Tibial artery (tissue), 4 donors: ENCODE measurements around the gene DEK.

Experiments
- DNase-seq, 2 donors: peaks; one replicate each; pipeline ENCODE4 v3.0.0-alpha.2; 2019
- H3K27ac ChIP-seq, 2 donors: fragments of 200-600 bp; sonication (generic) in 1 of 2; 1 replicate in 1 of 2; 2 replicates in 1 of 2; pipeline ENCODE4 v1.5.1; 2018 to 2019; ENCODE audit warnings: mild to moderate bottlenecking in 1 of 2
- H3K27me3 ChIP-seq, 2 donors: fragments of 200-600 bp; sonication (generic) in 1 of 2; one replicate each; pipeline versions ENCODE4 v1.5.1 to v1.6.0; 2016 to 2019
- H3K36me3 ChIP-seq, 3 donors: fragments of 200-600 bp; sonication (generic) in 2 of 3; one replicate each; pipeline ENCODE4 v1.5.1; 2016 to 2019; ENCODE audit warnings: mild to moderate bottlenecking in 2 of 3
- H3K4me1 ChIP-seq, 4 donors: fragments of 200-600 bp; sonication (generic) in 2 of 4; 1 replicate in 3 of 4; 2 replicates in 1 of 4; pipeline ENCODE4 v1.5.1; 2016 to 2019
- H3K4me3 ChIP-seq, 2 donors: fragments of 200-600 bp; sonication (generic) in 1 of 2; 1 replicate in 1 of 2; 2 replicates in 1 of 2; pipeline ENCODE4 v1.5.1; 2018 to 2019; ENCODE audit warnings: mild to moderate bottlenecking in 2 of 2
- H3K9me3 ChIP-seq, 3 donors: fragments of 200-600 bp; sonication (generic) in 1 of 3; one replicate each; pipeline ENCODE4 v1.5.1; 2016 to 2019
- CTCF ChIP-seq, 2 experiments: fragments of 200-600 bp in 1 of 2; fragments of 450-650 bp in 1 of 2; IDR thresholded peaks; one replicate each; pipeline ENCODE4 v1.5.1; 2017 to 2019; ENCODE audit warnings: antibody characterized with exemption in 2 of 2, mild to moderate bottlenecking in 1 of 2, moderate library complexity in 1 of 2
- intact Hi-C: fragments of 100-400 bp; cut with DNase I; formaldehyde crosslinking; loops from one replicate; pipeline ENCODE4 v1.15.0; 2023; ENCODE audit warnings: low total_unique reads

The DEK gene

DNA sequence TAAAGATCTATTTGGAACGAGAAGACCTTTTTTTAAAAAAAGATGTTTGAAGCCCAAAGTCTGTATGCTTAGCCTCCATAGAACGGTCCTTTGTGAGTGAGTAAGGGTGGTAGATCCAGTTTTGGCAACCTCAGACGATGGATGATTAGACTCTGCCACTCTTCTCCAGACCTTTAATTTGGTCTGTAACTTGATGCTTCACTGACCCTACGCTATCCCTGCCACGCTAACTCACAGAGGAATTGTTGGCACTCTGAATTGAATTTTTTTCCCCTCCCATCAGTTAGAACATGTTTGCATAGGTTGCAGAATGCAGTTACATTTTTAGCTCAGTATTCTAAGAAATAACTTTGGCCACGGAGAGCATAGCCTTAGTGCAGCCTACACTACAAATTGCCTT lies 15.8 kb upstream of the DEK start:
- Histone ChIP-seq H3K27me3 (peaks cover 0 to 50% of the 10 kb centered on the region in 2 donors), H3K9me3 (no peaks in the 10 kb centered on the region), H3K4me3 (no peak overlapping the region), H3K36me3 (no peaks in the 10 kb centered on the region), H3K27ac (no peak overlapping the region), H3K4me1 (peaks cover 0 to 23% (median 9%) of the 10 kb centered on the region in 4 donors)
- DNase-seq, result no peak
- intact Hi-C loops, result no loop called here
- TF ChIP-seq CTCF (IDR thresholded peaks at IDR 0.05), result no peak

- peaks cover 0 to 52% of the 10 kb centered on the region in 2 donors for H3K27me3 ChIP-seq
- TF ChIP-seq CTCF (IDR thresholded peaks at IDR 0.05), result no peak
- intact Hi-C loops, result no loop called here
- no peaks in the 10 kb centered on the region for H3K9me3 ChIP-seq
- no peak for DNase-seq
- H3K27ac ChIP-seq, result no peak overlapping the region
- peaks cover 0 to 23% (median 9%) of the 10 kb centered on the region in 4 donors for H3K4me1 ChIP-seq
- no peak overlapping the region for H3K4me3 ChIP-seq
- H3K36me3 ChIP-seq, result no peaks in the 10 kb centered on the region
Observed at GRCh38 chr6:18279422-18279821, 15.1 kb upstream of the DEK start.

DNA sequence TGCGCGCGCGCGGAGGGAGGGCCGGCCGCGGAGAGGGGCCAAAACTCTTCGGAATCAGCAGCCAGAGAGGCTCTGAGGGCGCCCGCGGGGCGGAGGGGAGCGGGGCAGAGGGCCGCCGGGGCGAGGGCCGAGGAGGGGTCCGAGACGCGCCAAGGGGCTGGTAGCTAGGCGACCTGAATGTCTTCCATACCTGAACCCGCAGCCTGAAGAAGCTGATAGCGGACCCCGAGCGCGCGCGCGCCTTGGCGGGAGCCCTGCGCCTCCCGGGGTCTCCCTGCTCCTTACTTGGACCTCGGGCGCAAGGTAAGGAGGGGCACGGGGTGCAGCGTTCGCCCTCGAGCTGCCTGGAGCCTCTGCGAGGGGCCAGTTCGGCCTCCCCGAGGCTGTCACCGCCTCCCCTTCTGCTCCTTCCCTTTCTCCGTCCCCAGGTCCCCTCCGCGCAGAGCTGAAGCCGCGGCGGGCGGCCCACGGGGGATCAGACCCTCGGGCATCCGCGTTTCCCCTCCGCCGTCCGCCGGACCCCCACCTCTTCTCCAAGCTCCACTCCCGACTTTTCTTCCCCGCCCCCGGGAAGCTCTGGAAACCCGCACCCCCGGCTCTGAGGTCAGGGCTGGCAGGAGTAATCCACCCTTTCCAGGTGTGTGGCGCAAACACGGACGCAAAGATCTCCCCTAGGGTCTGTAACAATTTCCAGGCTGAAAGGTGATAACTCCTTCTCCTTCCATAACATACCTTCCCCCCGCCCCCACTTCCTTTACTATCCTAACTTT lies 13.1 kb upstream of the DEK start:
- Histone ChIP-seq H3K27ac (no peak overlapping the region), H3K36me3 (no peaks in the 10 kb centered on the region), H3K27me3 (peaks cover 0 to 52% of the 10 kb centered on the region in 2 donors), H3K4me1 (peaks cover 0 to 23% (median 9%) of the 10 kb centered on the region in 4 donors), H3K4me3 (peak overlapping the region; percentile 9 to 38), H3K9me3 (no peaks in the 10 kb centered on the region)
- intact Hi-C loops, result no loop called here
- no peak for TF ChIP-seq CTCF (IDR thresholded peaks at IDR 0.05)
- no peak for DNase-seq

GRCh38 chr6:18276610-18277236 lies 12.4 kb upstream of the DEK start:
- intact Hi-C loops, result no loop called here
- Histone ChIP-seq H3K4me3 (peak overlapping the region in 1 of 2 donors; percentile 38), H3K9me3 (no peaks in the 10 kb centered on the region)

DNA sequence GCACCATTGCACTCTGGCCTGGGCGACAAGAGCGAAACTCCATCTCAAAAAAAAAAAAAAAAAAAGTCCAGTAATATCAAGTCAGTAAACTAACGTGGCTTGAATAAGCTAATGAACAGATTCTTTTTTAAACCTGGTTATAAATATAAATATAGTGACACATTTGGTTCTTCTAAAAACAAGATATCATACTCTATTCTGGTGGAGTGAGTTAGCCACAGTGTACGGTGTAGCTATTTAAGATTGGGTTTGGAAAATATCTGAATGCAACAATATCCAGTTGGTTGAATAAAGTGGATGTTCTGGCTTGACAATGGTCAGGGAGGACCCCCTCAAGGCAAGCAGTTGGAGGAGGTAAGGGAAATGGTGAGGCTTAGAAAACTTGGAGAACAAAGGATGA lies 5.9 kb upstream of the DEK start:
- no peak overlapping the region for H3K27ac ChIP-seq
- H3K4me3 ChIP-seq, result no peak overlapping the region
- H3K9me3 ChIP-seq, result no peaks in the 10 kb centered on the region
- H3K4me1 ChIP-seq, result no peaks in the 10 kb centered on the region
- TF ChIP-seq CTCF (IDR thresholded peaks at IDR 0.05), result no peak
- intact Hi-C loops, result no loop called here
- H3K36me3 ChIP-seq, result no peaks in the 10 kb centered on the region
- DNase-seq, result no peak
- H3K27me3 ChIP-seq, result peaks cover 0 to 9% of the 10 kb centered on the region in 2 donors

More at GRCh38 chr6:18276610-18277236, 12.4 kb upstream of the DEK start:
- peaks cover 0 to 46% of the 10 kb centered on the region in 2 donors for H3K27me3 ChIP-seq
- TF ChIP-seq CTCF (IDR thresholded peaks at IDR 0.05), result no peak
- peaks cover 0 to 23% (median 9%) of the 10 kb centered on the region in 4 donors for H3K4me1 ChIP-seq
- H3K27ac ChIP-seq, result no peak overlapping the region
- DNase-seq, result no peak
- no peaks in the 10 kb centered on the region for H3K36me3 ChIP-seq
